ENCODE results near the gene TGFBR3L.

The TGFBR3L gene

DNA sequence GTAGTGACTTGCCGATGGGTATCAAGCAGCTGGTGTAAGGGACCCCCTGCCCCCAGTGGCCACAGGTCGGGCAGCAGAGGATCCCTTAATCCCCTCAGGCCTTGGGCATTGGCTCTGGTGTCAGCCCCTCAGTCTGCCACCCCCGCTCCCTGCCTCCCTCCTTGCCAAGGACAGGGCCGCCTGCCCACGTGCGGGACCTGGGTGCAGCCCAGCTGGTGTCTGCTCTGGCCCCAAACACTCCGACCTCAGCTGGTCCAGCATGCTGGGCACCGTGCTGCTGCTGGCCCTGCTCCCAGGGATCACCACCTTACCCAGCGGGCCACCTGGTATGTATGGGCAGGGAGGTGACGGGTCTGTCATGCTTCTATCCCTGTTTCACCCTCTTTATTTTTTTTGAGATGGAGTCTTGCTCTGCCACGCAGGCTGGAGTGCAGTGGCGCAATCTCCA, at the start of gene TGFBR3L:
Gene TGFBR3L, plus strand, starts transcription at position 233 of the 448 bp plus-strand sequence.
- no peak for DNase-seq (ENCODE audit: low spot score)

DNA sequence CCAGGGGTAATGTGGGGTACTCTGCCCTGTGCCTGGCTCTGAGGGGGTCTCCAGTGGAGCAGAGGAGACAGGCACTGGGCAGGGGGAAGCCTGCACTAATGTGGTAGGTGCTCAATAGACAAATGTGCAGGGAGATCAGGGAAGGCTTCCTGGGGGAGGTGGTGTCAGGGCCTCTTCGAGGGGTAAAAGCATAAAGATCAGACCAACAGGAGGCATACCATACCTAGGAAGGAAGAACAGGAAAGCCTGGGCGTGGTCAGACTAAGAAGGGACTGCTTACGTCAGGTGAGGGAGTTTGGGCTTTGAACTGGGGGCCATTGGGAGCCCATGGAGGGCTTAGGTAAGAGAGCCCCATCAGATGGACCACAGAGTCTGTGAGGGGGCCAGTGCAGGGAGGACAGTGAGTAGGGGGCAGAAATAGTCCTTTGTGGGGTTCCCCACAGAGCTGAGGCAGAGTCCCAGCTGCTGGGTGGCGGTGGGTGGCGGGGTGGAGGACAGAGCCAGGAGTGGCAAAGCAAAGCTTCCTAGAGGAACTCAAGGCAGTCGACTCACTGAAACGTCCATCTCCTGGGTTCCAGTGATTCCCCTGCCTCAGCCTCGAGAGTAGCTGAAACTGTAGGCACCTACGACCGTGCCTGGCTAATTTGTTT, 49.2 kb upstream of the TGFBR3L start:
- DNase-seq (ENCODE audit: low spot score) = no peak

DNA sequence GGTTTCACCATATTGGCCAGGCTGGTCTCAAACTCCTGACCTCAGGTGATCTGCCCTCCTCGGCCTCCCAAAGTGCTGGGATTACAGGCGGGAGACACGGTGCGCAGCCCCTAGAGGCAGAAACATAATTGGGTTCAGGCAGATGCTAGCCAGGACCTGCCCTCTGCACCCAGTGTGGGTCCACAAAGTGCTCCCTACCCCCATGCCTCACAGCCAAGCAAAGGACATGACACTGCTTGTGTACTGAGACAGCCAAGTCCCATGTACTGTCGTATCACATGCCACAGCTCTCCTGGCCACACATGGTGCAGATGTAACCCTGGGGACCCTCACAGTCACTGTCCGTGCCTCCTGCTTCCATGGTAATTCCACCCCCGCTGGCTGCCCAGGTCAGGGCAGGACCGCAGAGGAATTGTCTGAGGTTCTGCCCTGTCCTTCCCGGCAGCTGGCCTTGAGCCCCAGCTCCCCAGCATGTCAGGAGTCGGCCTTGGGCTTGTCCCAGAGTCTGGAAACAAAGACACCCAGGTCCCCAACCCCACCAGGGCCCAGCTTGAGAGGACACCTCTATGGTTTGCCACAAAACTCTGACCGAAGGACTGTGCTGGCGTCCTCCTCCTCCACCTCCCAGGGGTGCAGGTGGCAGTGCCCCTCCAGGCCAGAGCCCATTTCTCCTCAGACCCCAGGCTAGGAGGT, 48.1 kb upstream of the TGFBR3L start:
- DNase-seq (ENCODE audit: low spot score) = no peak

DNA sequence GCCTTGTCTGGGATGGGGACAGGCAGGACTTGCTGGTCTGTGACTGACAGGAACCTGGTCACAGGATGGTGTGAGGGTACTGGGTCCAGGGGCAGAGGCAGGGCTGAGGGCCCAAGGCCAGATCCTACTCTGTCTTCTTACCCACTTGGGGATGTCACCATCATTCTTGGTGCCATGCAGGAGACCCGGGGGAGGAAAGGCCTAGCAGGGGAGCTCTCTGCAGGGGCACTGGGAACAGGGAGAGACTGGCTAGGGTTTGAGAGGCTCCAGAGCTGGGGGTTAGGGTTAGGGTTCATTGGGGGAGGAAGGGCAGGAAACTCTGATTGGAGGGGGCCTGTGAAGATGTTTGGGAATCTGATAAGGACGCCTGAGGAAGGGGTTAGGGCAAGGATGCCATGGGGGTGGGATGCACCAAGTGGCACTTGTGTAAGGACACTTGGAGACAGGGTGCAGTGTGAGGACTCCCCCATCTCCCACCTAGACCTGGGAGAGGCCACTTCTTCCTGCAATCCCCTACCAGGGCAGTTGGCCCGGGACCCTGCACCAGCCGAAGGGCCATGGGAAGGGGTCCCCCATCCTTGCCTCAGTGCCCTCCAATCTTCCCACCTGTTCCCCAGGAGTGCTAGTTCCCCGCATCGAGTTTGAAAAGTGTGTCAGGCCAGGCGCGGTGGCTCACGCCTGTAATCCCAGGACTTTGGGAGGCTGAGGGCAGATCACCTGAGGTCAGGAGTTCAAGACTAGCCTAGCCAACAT, 47.4 kb upstream of the TGFBR3L start:
- no peak for DNase-seq (ENCODE audit: low spot score)

DNA sequence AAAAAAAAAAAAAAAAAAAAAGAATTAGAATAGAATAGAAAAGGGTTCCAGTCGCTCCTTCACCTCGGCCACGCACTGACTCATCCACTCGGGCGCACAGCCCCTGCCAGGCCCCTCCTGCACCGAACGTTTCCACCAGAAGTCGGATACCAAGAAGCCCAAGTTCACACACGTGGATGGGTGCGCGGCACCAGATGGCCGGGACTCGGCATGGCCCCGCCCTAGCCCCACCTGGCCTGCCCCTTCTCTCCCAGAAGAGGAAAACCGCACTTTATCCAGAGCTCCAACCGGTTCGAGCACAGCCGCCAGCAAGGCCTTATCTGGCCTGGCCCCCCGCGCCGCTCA, 46.3 kb upstream of the TGFBR3L start:
- DNase-seq (ENCODE audit: low spot score) = no peak

DNA sequence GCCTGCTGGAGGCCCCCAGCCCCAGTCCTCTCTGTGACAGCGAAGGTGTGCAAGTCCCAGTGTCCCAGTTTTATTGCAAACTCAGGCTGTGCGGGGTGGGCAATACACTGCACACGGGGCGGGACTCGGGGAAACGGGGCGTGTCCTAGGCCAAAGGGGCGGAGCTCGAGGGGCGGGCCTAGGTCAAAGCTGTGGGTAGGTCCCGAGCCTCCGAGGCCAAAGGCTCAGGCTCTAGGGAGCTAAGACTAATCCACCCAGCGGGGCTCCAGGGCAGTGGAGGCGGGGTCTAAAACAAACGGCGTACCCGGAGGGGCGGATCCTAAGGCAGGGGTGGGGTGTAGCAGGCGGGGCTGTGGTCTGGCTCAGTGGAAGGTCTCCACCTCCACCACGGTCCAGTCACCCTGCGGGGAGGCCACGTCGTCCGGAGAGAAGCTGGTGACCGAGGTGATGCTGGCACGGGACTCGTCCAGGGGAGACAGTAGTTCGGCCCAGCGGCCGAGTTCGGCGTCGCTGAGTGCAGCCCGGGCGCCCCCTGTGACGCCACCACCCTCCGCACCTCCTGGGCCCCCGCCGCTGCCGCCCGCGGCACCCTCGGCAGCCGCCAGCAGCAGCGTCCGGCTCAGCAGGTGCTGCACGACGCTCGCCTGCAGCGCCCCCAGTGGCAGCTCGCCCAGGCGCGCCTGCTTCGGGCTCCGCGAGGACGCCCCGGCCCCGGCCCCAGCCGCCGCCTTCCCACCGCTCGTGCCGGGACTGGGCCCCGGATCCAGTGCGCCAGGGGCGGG, 45.8 kb upstream of the TGFBR3L start:
- DNase-seq (ENCODE audit: low spot score) = peak; percentile 77

DNA sequence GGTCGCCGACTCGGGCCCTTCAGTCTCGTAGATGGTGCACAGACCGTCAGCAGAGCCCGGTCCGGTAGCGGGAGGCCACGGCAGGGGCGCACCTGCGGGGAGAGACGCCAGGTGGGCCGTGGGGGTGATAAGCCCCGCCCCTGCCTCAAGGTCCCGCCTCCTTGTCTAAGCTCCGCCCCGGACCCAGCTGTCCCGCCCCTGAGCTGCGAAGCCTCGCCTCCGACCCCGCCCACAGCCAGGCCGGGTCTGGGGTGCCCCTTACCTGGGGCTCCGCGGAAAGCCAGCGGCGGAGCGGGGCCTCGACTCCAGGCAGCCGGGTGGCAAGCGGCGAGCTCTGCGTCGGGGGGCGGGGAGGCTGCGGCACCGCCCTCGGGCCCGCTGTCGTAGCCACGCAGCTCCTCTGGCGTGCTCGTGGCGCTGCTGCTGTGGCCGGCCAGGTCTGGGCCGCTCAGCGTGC, 45.1 kb upstream of the TGFBR3L start:
- DNase-seq (ENCODE audit: low spot score) = peak; percentile 45

DNA sequence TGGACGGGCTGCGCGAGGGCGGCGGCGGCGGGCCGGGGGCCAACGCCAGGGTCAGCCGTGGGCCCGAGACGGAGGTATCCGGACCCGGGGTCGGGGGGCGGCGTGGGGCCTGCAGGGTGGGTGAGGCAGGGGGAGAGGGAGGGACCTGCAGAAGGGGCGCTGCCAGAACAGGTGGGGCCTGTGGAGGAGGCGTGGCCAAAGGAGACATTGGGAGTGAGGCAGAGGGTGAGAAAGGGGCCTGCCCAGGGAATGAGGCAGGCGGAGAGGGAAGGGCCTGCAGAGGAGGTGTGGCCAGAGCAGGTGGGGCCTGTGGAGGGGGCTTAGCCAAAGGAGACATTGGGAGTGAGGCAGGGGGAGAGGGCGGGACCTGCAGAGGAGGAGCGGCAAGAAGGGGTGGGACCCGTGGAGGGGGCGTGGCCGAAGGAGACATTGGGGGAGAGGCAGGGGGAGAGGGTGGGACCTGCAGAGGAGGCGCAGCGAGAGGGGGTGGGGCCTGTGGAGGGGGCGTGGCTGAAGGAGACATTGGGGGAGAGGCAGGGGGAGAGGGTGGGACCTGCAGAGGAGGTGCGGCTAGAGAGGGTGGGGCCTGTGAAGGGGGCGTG, 44.6 kb upstream of the TGFBR3L start:
- DNase-seq (ENCODE audit: low spot score) = peak; percentile 63

DNA sequence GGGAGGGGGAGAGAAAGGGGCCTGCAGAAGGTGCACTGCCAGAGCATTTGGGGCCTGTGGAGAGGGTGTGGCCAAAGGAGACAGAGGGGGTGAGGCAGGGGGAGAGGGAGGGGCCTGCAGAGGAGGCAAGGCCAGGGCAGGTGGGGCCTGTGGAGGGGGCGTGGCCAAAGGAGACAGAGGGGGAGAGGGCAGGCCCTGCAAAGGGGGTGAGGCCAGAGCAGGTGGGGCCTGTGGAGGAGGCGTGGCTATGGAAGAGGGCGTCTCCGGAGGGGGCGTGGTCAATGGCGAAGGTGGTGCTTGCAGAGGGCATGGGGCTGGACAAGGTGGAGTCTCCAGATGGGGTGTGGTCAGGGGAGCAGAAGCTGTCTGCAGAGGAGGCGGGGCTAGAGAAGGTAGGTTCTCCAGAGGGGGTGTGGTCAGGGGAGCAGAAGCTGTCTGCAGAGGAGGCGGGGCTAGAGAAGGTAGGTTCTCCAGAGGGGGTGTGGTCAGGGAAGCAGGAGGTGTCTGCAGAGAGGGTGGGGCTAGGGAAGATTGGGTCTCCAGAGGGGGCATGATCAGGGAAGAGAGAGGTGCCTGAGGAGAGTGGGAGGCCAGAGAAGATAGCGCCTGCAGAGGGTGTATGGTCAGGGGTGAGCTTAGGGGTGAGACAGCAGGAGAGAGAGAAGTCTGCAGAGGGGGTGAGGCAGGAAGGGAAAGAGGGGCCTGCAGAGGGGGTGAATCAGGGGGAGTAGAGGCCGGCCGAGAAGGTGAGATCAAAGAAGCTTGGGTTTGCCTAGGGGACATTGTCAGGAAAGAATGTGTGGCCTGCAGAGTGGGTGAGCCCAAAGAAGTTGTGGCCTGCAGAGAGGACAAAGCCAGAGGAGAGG, 43.8 kb upstream of the TGFBR3L start:
- DNase-seq (ENCODE audit: low spot score) = peak; percentile 84

DNA sequence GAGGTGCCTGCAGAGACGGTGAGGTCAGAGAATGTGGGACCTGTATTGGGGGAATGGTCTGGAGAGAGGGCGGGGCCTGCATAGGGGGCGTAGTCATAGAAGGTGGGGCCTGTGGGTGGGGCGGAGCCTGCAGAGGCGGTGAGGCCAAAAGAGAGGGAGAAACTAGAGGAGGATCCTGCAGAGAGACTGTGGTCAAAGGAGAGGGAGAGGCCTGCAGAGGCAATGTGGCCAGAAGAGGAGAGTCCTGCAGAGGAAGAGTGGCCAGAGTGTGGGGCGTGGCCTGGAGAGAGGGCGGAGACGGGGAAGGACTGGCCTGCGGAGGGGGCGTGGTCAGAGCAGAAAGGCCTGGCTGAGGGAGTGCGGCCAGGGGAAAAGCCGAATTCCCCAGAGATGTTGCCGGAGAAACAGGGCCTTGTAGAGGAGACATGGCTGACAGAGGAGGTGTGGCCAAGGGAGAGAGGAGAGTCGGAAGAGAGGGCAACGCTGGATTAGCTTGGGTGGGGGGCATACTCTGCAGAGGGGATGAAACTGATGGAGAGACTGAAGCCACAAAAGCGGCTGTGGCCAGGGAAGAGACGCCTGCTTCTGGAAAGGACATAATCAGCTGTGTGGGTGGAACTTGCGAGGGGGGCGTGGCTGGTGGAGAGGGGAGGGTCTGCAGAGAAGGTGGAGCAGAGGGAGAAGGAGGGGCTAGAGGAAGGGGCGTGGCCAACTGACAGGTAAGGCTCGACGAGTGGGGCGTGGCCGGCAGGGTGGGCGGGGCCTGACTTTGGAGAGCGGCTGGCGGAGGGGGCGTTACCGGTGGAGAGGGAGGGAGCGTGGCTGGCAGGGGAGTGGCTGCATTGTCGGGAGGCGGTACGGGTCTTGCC, 43.0 kb upstream of the TGFBR3L start:
- DNase-seq (ENCODE audit: low spot score) = peak; percentile 94

DNA sequence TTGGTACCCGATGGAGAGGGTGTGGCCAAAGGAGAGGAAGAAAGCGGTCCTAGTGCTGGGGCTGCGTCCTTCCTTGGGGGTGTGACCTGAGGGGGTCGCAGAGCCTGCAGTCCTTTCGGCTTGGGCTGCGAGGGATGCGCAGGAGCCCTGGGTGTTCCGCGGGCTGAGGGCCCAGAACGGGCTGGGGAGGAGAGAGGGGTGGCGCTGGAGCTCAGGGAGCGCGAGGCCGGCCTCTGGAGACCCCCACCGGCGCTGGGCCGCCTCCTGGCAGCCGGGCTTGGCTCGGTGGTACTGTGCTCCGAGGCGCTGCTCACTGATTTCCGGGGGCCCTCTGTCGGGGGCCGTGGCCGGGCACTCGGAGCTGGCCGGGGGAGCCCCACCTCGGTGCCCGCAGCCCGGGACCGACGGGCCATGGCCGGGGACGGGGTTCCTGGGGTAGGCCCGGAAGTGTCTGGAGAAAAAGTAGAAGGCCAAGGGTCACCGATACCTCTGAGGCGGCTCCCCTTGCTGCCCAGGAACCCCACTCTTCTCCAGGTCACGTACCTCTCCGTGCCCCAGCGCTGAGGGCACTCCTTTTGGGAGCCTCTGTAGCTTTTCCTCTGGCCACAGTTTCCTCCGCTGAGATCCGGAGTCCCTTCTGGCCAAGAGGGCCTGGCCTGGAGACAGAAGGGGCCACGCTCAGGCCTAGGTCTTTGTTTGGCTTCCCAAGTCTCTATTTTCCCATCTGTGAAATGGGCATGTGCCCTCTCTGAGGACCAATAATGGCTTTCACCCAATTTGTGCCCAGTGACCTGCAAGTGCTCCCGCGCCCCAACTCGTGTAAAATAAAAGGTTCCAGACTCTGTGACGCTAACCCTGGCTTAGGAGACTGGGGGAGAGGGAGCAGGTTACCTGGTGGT, 42.1 kb upstream of the TGFBR3L start:
- DNase-seq (ENCODE audit: low spot score) = no peak

DNA sequence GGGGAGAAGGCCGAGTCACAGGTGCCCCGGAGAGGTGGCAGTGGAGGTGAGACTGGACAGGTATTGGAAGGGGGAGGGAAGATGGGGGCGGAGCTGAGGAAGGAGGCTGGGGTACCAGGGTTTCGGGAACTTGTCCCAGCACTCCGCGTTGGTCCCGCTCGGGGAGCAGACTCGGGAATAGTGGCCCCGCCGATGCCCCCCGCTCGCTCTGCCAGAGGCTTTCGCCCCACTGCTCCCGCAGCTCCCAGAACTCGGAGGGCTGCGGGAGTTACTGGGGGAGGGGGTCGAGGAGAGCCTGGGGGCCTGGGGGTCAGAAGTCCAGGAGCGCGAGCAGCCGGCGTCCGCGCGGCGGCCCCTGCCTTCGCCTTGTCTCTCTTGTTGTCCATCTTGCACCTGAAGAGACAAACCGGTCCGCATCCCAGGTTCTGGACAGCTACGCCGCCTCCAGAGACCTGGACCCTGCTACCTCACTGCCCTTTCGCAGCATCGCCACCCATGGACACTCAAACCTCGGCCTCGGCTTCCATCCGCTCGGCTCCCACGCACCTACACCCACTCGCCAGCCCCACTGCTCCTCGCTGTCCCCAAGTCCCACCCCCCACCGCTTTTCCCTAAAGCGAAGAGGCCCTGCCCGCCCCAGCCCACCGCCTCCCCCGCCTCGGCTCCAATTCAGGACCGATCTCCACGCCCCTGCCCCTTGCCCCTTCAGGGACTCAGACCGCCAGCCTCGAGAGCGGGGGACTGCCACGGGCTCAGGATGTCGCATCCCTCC, 41.1 kb upstream of the TGFBR3L start:
- DNase-seq (ENCODE audit: low spot score) = no peak

DNA sequence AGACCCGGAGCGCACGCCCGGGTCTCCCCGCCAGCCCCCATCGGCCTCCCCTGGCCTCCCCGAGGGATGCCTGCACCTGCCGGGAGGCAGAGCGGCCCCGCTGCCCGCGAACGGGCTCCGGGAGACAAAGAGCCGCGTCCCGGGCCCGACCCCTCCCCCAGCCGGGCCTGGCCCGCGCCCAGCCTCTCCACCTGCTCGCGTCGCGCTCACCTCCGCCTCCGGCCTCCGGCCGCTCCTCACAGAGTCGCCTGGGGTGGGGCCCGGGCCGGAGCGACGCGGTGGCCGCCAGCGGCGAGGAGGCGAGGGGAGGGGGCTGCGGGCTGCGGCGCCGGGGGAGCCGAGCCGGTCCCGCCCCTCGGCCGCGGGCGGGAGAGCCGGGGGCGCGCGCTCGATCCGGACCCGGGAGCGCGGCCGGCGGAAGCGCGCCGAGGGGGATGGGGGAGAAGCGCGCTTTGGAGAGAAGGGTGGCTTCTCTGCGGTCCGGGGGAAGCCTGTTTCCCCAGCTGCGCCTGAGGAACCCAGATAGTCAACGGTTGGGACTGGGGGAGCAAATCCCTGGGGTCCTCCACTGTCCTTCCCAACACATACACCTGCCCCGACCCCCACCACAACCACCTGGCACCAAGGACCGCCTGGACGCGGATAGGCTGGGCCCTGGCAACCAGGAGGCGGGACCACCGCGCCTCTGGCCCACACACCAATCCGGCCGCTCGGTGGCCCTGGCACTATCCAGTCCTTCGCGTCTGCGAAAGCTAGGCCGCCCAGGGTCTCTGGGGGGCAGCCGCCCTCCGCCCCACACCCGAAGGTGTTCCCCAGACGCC, 40.3 kb upstream of the TGFBR3L start, which contains the start of gene PRR36:
Gene PRR36, minus strand, starts transcription at position 315 of the 821 bp plus-strand sequence. CDS start 701 bp downstream, outside the sequence.
- no peak for DNase-seq (ENCODE audit: low spot score)

DNA sequence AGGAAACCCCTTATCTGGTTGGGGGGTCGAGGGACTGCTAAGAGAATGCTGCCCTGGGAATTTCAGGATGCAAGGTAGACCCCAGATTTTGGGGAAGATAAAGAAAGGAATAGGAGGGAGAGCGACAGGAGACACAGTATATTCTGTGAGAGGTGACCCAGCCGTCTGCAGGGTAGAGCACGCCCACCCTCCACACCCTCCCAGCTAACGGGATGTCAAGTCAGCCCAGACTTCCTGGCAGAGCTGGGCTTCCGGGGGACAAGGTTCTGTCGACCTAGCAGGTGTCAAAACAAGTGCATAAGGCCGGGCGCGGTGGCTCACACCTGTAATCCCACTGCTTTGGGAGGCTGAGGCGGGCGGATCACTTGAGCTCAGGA, 39.7 kb upstream of the TGFBR3L start:
- no peak for DNase-seq (ENCODE audit: low spot score)

DNA sequence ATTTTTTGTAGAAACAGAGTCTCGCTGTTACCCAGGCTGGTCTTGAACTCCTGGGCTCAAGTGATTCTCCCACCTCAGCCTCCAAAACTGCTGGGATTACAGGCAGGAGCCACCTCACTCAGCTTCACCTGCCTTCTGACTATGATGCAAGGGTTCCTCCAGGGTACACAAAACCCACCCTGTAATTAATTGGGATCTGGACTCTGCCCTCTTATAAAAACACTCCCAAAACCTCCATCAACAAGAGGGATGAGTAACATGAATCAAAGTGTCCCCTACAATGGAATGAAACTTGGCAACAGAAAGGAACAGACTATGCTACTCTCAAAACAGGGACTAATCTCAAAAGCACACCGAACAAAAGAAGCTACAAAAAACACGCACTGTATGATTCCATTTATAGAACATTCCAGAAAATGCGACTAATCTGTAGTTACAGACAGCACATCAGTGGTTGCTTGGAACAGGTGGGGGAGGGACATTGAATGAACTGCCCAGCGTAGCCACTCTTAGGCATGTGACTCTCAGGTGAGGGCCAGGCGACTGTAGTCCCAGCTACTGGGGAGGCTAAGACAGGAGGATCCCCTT, 37.3 kb upstream of the TGFBR3L start:
- DNase-seq (ENCODE audit: low spot score) = no peak

DNA sequence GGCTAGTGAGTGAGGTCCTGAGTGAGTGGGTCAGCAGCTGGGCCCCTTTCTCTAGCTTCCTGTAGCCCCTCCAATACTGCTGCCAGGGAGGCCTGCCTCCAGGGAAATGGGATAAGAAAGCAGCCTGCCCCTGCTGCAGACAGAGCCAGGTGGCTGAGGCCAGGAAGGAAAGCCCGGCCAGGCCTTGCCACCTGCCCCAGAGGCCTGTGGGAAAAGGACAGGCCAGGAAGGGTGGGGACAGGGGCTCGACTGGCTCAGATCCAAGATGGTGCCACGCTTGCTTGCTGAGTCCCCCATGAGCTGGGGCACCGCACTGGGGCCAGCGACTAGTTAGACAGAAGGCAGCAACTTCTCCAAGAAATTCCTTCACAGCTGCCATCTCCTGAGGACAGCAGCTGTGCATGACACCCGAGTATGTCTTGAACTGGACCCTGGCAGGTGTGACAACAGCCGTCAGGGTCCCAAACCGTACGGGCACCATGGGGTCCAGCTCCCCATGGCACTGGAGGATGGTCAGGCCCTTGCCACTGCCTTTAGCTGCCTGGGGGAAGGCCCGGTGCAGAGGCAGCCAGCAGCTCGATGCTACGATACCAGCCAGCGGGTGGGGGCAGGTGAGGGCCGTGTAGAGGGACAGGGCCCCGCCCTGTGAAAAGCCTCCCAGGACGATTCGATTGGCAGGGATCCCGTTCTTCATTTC, 35.4 kb upstream of the TGFBR3L start:
- no peak for DNase-seq (ENCODE audit: low spot score)

All from COLO829 (cell line).